Measurements from ENCODE around the gene SCN5A. TPM values are rescaled to one million over a fixed set of nuclear protein-coding genes. Genes with fewer than 3 reads are reported as not detected.

SCN5A gene
- total RNA-seq, 1 donor from 2014 or later, result not detected

DNA sequence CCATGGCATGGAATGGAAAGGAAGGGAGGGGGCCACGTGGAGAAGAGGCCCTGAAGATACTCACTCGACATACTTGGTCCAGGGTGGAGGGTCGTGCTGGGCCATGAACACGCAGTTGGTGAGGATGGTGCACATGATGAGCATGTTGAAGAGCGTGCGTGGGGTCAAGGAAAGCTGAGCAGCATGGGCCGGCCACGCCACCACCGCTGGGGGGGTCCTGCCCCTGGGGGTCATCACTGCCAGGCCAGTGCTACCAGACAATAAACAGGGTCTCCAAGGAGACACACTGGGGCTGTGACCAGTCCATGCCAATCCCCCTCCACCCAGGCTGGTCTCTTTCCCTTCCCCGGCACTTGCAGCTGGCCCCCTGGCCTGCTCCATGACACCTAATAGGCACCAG lies 27.2 kb downstream of the SCN5A start:
- ATAC-seq, result no peak

DNA sequence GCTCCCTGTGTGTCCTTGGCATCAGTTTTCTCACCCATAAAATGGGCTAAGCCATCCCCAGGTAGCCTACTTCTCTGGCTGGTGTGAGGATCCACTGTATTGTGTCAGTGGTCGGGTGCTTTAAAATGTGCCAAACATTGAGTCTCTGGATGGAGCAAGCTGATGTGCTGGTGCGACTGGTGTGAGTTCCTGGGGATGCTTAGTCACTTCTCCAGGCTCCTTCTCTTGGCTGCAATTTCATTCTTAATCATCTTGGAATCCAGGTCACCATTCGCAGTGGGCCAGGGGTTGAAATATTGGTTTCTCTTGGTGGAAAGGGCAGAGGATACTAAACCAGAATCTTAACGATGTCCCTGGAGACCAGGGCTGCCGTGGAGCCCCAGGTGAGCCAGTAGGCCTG lies 29.3 kb downstream of the SCN5A start:
- no peak for ATAC-seq

DNA sequence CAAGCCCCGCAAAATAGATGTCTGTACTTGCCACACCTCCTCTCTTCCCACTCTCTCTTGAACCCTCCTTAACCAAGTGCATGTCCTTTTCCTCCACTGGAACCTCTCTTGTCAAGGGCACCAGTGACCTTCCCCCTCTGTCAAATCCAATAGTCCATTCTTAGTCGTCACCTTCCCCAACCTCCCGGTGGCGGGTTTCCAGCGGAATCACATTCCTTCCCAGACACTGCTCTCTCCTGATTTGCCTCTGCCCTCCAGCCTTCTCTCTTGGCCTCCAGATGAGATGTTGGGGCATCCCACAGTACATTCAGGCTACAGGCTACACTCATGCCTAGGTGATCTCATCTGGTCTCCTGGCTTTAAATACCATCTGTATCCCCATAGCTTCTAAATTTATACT lies 31.1 kb downstream of the SCN5A start:
- no peak for ATAC-seq

DNA sequence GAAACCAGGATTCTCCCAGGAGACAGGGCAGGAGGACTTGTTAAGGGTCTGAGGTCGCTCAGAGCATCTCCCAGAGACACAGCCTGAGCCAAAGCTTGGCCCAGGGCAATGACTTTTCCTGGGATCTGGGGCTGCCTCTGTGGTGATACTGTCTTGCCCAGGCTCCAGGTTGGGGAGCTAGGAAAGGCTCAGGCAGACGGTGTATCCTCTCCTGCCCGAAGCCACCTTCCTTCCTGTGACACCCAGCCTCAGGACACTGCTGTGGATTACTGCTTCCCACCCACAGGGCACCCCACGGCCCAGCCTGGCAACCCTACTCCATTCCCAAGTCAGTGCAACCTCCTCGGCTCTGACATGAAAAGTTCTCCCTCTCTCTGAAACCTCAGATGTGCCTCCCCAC lies 31.9 kb downstream of the SCN5A start:
- no peak for ATAC-seq

DNA sequence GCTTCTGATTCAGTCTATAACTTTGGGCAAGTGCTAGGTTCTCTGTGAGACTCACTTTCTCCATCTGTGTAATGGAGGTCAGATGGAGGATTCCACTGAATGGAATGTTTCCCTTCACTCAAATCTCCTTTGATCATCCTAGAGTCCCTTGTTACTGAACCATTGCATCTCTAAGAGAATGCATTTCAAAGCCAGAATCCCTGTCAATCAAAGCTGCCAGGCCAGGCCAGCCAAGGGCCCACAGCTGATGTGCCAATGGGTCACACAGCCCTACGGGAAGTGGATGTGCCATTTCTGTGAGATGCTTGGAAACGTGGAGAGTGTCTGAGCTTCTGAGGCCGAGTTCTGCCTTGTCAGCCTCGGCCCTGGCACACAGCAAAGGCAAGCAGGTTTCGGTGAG lies 32.4 kb downstream of the SCN5A start:
- no peak for ATAC-seq

DNA sequence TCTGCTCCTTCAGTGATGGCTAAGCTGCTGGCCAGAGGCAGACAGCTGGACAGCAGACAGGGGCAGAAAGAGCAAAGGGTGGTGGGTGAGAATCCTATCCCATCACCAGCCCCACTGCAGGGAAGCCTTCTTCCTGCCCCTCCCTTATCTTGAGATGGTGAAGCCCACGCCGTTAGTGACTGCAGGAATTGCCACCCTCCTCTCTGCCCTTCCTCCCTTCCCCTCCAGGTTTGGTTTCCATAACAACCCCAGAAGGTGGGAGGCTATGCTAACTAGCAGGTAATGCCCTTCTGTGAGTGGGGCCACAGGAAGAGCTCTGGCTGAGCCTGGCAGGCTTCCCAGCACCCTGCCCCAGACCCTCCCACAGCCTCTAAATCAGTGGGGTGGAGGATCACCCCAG lies 32.8 kb downstream of the SCN5A start:
- ATAC-seq, result no peak

DNA sequence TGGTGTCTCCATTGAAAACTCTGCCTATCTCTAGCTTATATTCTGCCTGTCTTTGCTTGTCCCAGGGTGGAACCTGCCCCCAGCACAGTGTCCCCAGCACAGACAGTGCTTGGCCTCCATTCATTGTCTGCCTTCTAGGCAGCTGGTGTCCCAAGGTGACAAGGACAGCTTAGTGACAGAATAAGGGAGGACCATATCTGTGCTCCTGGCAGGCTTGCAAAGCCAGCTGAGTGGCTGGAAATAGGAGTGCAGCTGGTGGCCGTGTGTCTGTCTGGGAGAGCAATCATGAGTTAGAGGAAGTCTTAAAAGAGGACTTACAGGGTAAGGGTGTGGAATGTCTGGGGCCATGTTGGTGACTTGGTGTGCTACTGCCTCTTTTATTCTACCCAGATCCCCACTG lies 33.4 kb downstream of the SCN5A start:
- no peak for ATAC-seq

DNA sequence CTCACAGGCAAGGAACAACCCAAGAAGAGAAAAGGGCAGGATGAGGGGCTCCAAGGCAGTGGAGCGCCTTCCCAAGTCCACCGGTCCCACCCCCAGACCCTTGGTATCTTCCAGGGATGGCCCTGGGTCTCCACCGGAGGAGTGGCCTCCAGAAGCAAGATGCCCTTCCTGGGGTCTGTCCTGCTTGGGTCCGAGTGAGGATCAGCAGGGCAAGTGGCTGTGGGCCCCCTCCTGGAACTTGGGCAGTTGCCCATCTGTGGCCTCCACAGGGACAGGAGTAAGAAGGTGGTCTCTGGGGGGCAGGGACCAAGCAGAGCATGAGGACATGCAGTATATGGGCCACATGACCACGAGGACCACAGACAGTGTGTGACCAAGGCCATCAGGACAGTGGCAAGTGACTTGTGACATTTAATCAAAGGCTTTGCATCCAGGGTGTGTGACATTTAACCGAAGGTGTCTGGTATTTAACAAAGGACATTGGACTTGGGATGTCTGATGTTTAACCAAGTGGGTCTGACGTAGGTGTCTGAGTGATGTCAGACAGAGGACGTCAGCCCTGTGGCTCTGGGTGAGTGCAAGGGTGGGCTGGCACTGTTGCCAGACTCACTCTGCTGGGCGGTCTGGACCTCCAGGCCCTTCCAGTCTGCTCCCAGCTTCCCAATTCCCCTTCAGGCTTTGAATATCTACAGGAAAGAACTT lies 34.7 kb downstream of the SCN5A start:
- ATAC-seq, result no peak

DNA sequence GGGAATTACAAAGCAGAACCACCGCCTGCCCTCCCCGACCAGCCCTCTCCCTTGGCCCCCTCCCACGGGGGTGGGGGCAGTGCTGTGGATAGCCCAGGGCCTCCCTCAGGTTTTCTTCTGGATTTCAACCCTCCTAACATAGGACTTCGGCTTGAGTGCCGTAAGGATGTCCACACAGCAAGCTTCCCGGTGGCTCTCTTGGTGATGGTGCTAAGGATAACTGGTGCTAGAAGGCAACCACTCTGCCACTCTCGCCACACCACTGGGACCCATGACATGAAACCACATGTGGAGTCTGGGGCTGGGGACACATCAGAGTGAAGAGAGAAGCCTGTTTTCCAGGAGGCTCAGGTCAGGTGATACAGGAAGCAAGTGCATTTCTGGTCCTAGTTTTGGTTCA lies 35.4 kb downstream of the SCN5A start:
- ATAC-seq, result no peak

DNA sequence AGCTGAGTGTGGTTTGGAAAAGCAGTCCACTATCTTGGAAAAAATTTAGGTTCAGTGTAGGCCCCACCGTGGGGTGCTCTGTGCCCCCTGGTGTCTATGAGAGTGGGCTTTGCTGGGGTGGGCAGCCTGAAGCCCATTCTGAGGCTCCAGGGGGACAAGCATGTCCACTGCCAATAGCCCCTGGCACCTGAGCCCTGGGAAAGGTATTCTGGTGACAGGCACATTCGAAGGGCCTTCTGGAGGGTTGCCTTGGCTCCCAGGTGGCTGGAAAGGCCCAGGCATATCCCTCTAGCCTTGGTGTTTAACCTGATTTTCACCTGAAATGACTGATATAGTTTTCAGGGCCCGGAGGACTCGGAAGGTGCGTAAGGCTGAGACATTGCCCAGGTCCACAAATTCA lies 36.1 kb downstream of the SCN5A start:
- ATAC-seq, result no peak

DNA sequence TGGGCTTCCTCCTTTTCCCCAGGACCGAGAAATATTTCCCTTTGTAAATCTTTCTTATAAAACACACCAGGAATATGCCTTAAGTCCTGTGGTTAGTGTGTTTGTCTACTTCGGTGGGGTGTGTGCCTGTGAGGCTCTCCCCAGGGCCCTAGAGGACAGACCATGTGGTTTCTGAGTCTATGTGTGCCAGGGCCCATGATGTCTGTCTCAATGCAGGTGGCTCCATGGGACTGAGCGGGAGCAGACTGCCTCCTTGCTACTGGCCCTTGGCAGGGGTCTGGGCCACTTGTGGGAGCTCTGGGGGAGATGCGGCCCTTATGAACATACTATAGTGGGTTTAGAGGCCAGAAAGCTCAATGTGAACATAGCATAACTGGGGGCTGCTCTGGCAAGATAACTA lies 37.6 kb downstream of the SCN5A start:
- no peak for ATAC-seq

DNA sequence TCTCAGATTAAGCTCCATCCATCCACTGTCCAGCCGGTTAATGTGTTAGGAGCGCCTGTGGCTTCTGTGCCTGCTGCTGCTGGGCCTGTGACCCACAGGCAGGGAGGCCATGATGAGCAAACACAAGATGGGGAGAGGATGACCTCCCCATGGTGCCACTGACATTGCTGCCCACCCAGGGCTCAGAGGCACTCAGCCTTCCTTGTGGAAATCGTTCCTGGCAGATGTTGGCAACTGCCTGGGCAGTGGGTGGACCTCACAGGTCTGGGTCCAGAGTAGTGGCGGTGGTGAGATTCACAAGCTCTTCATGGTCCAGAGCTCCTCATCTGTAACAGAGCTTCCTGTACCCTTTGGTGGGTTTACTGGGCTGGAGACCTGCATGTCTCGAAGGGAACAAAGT lies 38.6 kb downstream of the SCN5A start:
- ATAC-seq, result no peak

DNA sequence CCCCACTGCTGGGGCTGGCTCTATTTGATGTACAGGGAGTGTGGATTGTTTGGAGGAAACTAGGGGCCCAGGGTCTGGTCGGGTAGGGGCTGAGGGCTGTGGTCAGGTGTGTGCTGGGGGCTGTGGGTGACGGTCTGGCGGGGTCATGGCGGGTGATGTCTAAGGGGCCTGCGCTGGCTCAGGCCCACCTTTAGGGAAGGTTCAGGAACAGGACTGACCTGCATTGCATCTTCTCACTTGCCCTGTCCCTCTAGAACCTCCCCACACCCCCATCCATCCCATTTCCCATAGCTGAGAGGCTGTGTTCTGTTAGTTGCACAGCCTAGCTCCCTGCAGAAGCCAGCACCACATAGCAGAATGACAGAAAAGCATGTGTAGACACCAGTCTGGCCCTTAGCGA lies 39.1 kb downstream of the SCN5A start:
- no peak for ATAC-seq

DNA sequence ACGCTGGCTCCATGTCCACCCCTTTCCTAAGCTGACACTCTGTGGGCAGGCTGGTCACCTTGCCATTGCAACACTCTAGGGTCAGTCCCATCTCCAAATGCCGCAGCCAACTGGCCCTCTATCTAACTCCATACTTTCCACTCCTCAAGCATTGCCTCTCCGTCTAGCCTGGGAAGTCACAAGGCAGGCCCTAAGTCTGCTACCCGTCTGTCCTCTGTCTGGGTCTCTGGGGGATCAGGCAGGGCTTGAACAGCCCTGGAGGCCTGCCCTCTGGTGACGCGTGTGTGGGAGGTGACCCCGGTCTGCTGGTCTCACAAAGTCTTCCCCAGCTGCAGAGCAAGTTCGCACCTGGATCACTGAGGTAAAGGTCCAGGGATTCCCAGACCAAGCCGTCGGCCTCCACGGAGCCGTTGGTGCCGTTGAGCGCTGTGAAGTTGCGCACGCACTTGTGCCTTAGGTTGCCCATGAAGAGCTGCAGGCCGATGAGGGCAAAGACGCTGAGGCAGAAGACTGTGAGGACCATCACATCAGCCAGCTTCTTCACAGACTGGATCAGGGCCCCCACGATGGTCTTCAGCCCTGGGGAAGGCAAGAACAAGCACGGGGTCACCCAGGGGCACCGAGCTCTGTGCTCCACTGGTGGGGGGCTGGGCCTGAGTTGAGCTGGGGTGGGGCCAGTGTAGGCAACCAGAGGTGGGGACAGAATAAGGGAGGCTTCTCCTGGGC lies 39.9 kb downstream of the SCN5A start:
- ATAC-seq, result no peak

DNA sequence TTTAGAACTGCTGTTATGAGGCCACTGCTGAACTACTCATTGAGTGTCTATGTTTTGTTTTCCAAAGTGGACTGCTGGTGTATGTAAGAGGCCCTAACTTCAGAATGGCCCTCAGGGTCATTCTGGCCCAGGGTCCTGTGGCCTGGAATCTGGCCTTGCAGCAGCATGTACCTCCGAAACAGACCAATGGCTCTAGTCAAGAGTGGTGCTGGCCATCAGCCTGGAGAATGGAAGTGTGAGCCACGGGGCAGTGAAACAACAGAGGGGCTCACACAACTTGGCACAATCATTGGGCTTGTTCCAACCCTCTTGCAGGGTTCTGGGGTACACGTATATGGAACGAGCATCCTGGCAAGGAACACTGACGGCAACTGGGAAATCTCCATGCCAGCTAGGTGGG lies 40.5 kb downstream of the SCN5A start:
- ATAC-seq, result no peak

DNA sequence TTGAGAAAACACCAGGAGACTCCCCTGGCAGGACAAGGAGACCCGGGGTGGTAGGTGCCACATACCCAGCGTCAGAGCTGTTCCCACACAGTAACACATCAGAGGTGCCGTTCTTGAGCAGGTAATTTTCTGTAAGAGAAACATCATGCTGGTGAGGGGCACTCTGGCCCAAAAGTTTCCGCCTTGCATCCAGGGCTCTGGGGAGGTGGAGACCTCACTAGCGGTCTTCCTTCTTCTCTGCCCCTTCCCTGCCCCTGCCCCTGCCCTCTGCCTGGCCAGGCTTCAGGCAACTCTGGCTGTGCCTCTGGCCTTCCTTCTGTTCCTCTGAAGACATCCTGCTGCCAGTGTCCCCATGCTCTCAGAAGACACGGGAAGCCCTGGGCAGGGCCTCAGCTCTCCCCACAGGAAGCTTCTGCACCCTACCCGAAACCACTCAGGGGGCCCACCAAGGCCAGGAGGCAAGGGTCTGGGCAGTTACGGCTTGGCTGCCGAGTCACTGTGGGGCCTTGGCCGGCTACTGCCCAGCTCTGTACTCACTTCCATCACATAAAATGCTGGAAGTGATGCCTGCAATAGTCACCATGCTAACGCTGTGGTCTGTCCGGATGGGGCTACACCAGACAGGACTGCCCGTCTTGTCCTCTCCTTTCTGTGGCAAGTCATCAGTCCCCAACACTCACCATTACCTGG lies 41.3 kb downstream of the SCN5A start:
- ATAC-seq, result no peak

DNA sequence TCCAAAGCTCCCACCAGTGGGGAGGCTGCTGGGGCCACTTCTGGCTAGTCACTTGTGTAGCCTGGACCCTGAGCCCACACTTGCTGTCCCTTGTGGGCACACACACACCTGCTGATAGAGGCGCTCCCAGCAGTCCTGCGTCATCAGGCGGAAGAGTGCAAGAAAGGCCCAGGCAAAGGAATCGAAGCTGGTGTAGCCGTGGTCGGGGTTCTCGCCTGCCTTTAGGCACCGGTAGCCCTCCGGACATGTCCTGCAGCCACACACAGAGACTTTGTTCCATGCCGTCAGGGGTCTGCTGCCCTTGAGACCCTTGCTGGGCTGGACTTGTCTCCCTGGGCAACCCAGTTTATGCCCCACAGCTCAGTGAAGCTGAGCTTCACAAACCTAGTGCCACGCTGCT lies 42.9 kb downstream of the SCN5A start:
- ATAC-seq, result no peak

DNA sequence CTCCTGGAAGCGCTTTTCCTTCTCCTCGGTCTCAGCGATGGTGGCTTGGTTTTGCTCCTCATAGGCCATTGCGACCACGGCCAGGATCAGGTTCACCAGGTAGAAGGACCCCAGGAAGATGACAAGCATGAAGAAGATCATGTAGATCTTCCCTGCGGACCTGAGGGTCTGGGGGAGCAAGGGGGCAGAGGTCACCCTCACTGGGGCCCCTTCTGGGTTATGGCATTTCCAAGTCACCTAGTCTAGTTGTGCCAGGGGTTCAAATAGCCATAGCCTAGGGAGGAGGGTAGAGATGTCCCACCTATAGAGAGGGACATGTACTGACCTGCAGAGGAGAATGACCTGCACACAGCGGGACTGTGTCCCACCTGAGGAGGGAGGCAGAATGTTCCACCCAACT lies 43.5 kb downstream of the SCN5A start:
- no peak for ATAC-seq

DNA sequence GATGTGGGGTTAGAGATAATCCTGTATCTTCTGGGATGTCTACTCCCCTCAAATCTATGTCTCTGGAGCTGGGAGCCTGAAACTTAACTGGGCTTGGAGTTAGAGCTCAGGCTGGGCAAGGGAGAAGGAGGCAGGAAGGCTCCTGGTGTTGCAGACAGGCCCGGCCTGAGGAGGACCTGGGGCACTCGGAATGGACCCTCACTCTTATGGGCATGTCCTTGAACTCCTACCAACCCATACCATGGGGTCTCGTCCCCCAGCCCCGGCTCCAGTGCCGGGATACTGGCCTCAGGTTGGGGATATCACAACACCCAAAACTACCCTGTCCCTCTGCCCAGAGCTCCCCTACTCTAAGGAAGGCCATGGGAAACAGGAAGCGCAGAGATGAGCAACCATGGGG lies 45.2 kb downstream of the SCN5A start:
- no peak for ATAC-seq

DNA sequence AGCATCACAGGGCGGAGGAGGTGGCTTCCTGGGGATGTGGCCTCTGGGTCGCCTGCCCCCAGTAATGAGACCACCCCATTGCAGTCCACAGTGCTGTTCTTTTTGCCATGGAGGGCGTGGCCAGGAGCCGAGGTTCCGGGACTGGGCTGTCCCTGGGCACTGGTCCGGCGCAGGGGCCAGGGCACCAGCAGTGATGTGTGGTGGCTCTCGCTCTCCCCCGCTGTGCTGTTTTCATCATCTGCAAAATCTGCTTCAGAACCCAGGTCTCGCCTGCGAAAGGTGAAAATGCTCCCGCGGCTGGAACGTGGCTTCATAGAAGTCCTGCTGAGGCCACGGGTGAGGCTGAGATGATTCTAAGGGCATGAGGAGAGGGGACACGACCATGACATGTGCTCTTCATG lies 45.8 kb downstream of the SCN5A start:
- ATAC-seq, result no peak

DNA sequence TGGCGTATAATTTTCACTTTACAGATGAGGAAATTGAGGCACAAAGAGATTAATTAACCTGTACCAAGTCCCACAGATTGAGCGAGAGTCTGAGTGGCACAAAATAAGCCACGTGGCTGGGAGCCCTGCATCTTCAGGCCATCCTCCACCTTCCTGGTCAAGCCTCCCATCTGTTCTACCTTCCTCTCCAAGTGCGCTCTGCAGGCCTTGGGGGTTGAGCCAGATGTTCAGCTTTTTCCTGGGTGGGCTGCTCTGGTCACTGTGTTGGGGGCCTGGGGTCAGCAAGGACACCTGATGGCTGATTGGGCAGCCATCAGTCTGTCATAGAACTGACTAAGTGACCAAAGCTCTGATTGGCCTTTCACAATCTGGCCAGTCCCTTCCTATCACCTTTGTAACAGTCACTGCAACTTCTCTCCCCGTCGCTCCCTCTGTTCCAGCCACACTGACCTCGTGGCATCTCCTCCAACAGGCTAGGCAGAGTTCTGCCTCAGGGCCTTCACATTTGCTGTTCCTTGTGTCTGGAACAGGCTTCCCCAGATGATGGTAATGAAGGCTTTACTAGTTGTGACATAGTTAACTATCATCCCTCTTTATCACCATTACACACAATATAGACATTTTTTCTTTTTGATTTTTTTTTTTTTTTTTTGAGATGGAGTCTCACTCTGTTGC lies 46.8 kb downstream of the SCN5A start:
- ATAC-seq, result no peak

DNA sequence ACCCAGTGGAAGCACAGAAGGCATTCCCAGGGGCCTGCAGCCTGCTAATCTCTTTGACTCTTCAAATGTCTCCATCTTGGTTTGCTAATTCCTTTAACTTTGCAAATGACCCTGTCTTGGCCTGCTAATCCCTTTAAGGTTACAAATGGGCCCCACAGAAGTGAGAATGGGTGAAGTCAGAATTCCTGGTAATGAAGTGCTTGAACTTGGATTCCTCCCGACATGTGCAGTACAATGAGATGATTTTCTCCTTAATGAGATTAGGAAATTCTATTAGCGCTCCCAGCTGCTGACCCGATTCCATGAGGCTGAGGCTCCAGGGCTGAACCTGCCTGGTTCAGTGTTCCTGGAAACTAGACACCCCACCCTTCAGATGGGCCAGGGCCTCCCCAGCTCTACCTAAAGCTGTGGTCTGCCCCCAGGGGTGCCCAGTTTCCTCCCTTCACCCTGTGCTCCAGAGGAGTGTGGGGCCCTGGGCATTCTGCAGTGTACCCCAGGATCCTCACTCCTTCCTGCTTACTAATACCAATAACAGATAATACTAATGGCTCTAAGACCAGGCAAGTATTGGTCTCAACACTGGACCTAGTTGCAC lies 47.4 kb downstream of the SCN5A start:
- no peak for ATAC-seq

DNA sequence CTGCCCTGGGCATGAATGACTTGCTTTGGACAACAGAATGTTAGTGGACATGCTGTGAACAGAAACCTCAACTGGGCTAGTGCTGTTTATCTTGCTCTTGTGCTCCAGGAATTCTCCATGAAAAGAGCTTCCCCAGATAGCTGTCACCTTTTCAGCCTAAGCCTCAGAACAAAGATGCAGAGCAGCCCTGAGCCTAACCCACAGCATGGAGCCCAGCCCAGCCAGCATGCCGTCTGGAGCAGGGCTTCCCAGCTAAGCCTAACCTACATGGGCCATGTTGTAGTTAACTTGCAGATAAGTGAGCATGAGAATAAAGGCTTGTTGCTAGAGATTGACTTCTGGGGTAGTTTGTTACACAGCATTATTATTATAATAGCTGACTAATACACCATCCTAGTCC lies 48.9 kb downstream of the SCN5A start:
- ATAC-seq, result no peak

Measured in esophagus mucosa (tissue), 1 donor.